Panc1 (cell line): ENCODE measurements around the gene SUSD6. TPM values are rescaled to one million over a fixed set of nuclear protein-coding genes. Genes with fewer than 3 reads are reported as not detected.

ENCODE experiments used
- ATAC-seq: fragments of 200-7000 bp; cut with Tn5 transposase; 2 replicates; pipeline ENCODE4 v1.9.1; 2020; ENCODE audit warnings: mild to moderate bottlenecking, moderate library complexity
- BruUV-seq: library from RNA; stranded (reverse); fragments of 400-500 nt; replicated peaks from 2 replicates; lab custom pipeline; 2021; lab: Mats Ljungman, UMichigan
- CTCF ChIA-PET: fragments of 300-600 bp; sonication (Branson Sonifier 250); formaldehyde crosslinking; loops from one replicate; lab custom pipeline; 2022; ENCODE audit warnings: antibody characterized with exemption; lab: Charles Lee
- POLR2A ChIA-PET: fragments of 300-600 bp; sonication (Branson Sonifier 250); formaldehyde crosslinking; loops from one replicate; lab custom pipeline; 2022; ENCODE audit warnings: antibody characterized with exemption; lab: Charles Lee
- DNase-seq: peaks from one replicate; pipeline ENCODE4 v3.0.0-alpha.2; 2010; ENCODE audit warnings: low read depth, low spot score
- H3K27ac ChIP-seq: 2 replicates; pipeline ENCODE4 v1.5.1; 2011; ENCODE audit warnings: mild to moderate bottlenecking, low read length, inconsistent platforms
- H3K27me3 ChIP-seq: fragments of 200-500 bp; sonication (Bioruptor generic); 2 replicates; pipeline ENCODE4 v1.6.0; 2014; ENCODE audit warnings: low read length, inconsistent platforms; ENCODE audit not compliant: control insufficient read depth, insufficient read depth
- H3K36me3 ChIP-seq: fragments of 200-500 bp; sonication (Bioruptor generic); 2 replicates; pipeline ENCODE4 v1.5.1; 2014; ENCODE audit warnings: inconsistent platforms, mild to moderate bottlenecking, low read length, moderate library complexity; ENCODE audit not compliant: control insufficient read depth, insufficient read depth
- H3K4me1 ChIP-seq: 2 replicates; pipeline ENCODE4 v1.5.1; 2011; ENCODE audit warnings: inconsistent platforms, mild to moderate bottlenecking, low read length, moderate library complexity; ENCODE audit not compliant: control insufficient read depth, insufficient read depth
- H3K4me3 ChIP-seq, 2 experiments: 2 replicates each; pipeline ENCODE4 v1.5.1; 2011 to 2012; ENCODE audit warnings: low read depth in 2 of 2, low read length in 2 of 2, mild to moderate bottlenecking in 2 of 2, inconsistent platforms in 1 of 2, moderate library complexity in 1 of 2
- H3K9me3 ChIP-seq: fragments of 200-500 bp; sonication (Bioruptor generic); 2 replicates; pipeline ENCODE4 v1.5.1; 2014; ENCODE audit warnings: low read depth, mild to moderate bottlenecking, inconsistent platforms, low read length, moderate library complexity; ENCODE audit not compliant: control insufficient read depth, insufficient read depth
- CTCF ChIP-seq: fragments of 450-650 bp; IDR thresholded peaks from 2 replicates; pipeline ENCODE4 v1.5.1; 2017; ENCODE audit warnings: mild to moderate bottlenecking
- POLR2AphosphoS5 ChIP-seq: IDR thresholded peaks from 2 replicates; pipeline ENCODE4 v1.6.1; 2012; ENCODE audit warnings: mild to moderate bottlenecking, low read depth, low read length, moderate library complexity
- REST ChIP-seq, 2 experiments: IDR thresholded peaks; 2 replicates each; pipeline ENCODE4 v1.6.1; 2011 to 2012; ENCODE audit warnings: low read depth in 2 of 2, control low read depth in 1 of 2, low read length in 1 of 2, mild to moderate bottlenecking in 1 of 2, moderate library complexity in 1 of 2; ENCODE audit not compliant: insufficient read depth in 1 of 2
- SIN3A ChIP-seq: IDR thresholded peaks from 2 replicates; pipeline ENCODE4 v1.6.1; 2012; ENCODE audit warnings: low read depth, mild to moderate bottlenecking, low read length, moderate library complexity, borderline replicate concordance; ENCODE audit not compliant: insufficient read depth
- TCF7L2 ChIP-seq: IDR thresholded peaks from 2 replicates; pipeline ENCODE4 v1.6.1; 2011; ENCODE audit warnings: mild to moderate bottlenecking, low read depth, low read length, inconsistent platforms
- in situ Hi-C: cut with HindIII; loops from 2 replicates; pipeline ENCODE4 v1.10.0; 2016; ENCODE audit warnings: low sequenced_read_pairs, low pct_unique_long_range_greater_than_20kb
- intact Hi-C: fragments of 100-400 bp; cut with micrococcal nuclease; formaldehyde crosslinking; loops from one replicate; pipeline ENCODE4 v1.10.0; 2022; ENCODE audit not compliant: unreplicated experiment
- total RNA-seq: library from RNA; stranded (reverse); gene quantifications from one replicate; pipeline ENCODE4 v1.2.1, GENCODE V29; 2021; ENCODE audit not compliant: unreplicated experiment

The SUSD6 gene
- total RNA-seq, 1 experiment from 2014 or later, result 10.9 TPM

- in situ Hi-C loops (no loop called here), intact Hi-C loops (no loop called here)
- no peaks in the 10 kb centered on the region for H3K36me3 ChIP-seq
- ATAC-seq, result no peak
- no peaks in the 10 kb centered on the region for H3K27me3 ChIP-seq
- no peak for DNase-seq
- H3K4me1 ChIP-seq, result no peaks in the 10 kb centered on the region
- TF ChIP-seq TCF7L2 (no peak), REST (IDR thresholded peaks at IDR 0.05; ENCODE audit: insufficient read depth in 1 of 2, low read depth in 2 of 2, low read length in 1 of 2) (no peak), SIN3A (no peak), CTCF (no peak), POLR2AphosphoS5 (no peak)
- ChIA-PET POLR2A (no interaction called here), CTCF (no interaction called here)
- no peak overlapping the region for H3K4me3 ChIP-seq
- BruUV-seq, result no TSS peak
- no peak overlapping the region for H3K27ac ChIP-seq
- H3K9me3 ChIP-seq, result no peaks in the 10 kb centered on the region
Measured at GRCh38 chr14:69587389-69587788, 24.0 kb upstream of the SUSD6 start.

- intact Hi-C loops (no loop called here), in situ Hi-C loops (no loop called here)
- TF ChIP-seq TCF7L2 (no peak), POLR2AphosphoS5 (no peak), CTCF (no peak), REST (IDR thresholded peaks at IDR 0.05; ENCODE audit: insufficient read depth in 1 of 2, low read depth in 2 of 2, low read length in 1 of 2) (no peak), SIN3A (no peak)
- POLR2A ChIA-PET, result no interaction called here
- no peak overlapping the region for H3K27ac ChIP-seq
- no TSS peak for BruUV-seq
- DNase-seq (no peak), ATAC-seq (no peak)
- no peaks in the 10 kb centered on the region for H3K27me3 ChIP-seq
- CTCF ChIA-PET, result no interaction called here
- no peaks in the 10 kb centered on the region for H3K9me3 ChIP-seq
- H3K4me1 ChIP-seq, result no peaks in the 10 kb centered on the region
- no peaks in the 10 kb centered on the region for H3K36me3 ChIP-seq
- no peak overlapping the region for H3K4me3 ChIP-seq
Measured at GRCh38 chr14:69591317-69591716, 20.1 kb upstream of the SUSD6 start.
